Body of pancreas (tissue), 4 donors: Measurements from ENCODE around the gene CCDC12.

ENCODE experiments used
- CTCF ChIP-seq, 7 experiments: fragments of 450-650 bp in 4 of 7; fragments of 200-600 bp in 3 of 7; sonication (generic) in 3 of 7; IDR thresholded peaks; one replicate each; pipeline ENCODE4 v1.5.1; 2016 to 2019; ENCODE audit warnings: antibody characterized with exemption in 7 of 7
- POLR2A ChIP-seq, 3 donors: fragments of 450-650 bp; IDR thresholded peaks; one replicate each; pipeline ENCODE4 v1.6.1; 2016; ENCODE audit warnings: antibody characterized with exemption in 3 of 3, mild to moderate bottlenecking in 2 of 3

GRCh38 chr3:46927718-46928073, 48.8 kb downstream of the CCDC12 start:
- TF ChIP-seq CTCF (IDR thresholded peaks at IDR 0.05) (no peak), POLR2A (IDR thresholded peaks at IDR 0.05) (no peak)
